HFF-Myc (cell line): ENCODE data around the gene DNALI1.
"Not testable (repeated sequence)": the region's sequence is repeated elsewhere in the genome, so short reads cannot be mapped to it uniquely, and the experiment has no call there.

Experiments used
- DNase-seq: peaks from one replicate; pipeline ENCODE4 v3.0.0-alpha.2; 2011; ENCODE audit warnings: low read depth; ENCODE audit errors: extremely low read depth
- H3K4me3 ChIP-seq: replicated peaks from 2 replicates; pipeline ENCODE4 v1.5.1; 2011; ENCODE audit warnings: low read depth, mild to moderate bottlenecking, control low read depth, low read length
- TF ChIP-seq, protein P1 (sequence below): IDR thresholded peaks from 2 replicates; pipeline ENCODE4 v1.5.1; 2012; ENCODE audit warnings: mild to moderate bottlenecking, low read depth, low read length, control low read depth; ENCODE audit errors: missing control alignments

The DNALI1 gene

GRCh38 chr1:37559080-37559479 is 2.3 kb downstream of the DNALI1 start:
- TF ChIP-seq, protein P1, sequence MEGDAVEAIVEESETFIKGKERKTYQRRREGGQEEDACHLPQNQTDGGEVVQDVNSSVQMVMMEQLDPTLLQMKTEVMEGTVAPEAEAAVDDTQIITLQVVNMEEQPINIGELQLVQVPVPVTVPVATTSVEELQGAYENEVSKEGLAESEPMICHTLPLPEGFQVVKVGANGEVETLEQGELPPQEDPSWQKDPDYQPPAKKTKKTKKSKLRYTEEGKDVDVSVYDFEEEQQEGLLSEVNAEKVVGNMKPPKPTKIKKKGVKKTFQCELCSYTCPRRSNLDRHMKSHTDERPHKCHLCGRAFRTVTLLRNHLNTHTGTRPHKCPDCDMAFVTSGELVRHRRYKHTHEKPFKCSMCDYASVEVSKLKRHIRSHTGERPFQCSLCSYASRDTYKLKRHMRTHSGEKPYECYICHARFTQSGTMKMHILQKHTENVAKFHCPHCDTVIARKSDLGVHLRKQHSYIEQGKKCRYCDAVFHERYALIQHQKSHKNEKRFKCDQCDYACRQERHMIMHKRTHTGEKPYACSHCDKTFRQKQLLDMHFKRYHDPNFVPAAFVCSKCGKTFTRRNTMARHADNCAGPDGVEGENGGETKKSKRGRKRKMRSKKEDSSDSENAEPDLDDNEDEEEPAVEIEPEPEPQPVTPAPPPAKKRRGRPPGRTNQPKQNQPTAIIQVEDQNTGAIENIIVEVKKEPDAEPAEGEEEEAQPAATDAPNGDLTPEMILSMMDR: no peak
- no peak overlapping the region for H3K4me3 ChIP-seq
- no peak for DNase-seq

DNA sequence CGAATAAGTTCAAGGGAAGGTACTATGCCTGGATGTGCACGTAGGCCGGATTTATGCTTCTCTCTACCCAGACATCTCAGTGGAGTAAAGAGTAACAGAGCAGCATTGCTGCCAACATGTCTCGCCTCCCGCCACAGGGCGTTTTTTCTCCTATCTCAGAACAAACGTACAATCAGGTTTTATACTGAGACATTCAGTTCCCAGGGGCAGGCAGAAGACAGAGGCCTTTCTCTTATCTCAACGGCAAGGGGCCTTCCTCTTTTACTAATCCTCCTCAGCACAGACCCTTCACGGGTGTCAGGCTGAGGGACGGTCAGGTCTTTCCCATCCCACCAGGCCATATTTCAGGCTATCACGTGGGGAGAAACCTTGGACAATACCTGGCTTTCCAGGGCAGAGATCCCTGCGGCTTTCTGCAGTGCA is 3.2 kb downstream of the DNALI1 start:
- DNase-seq, H3K4me3 ChIP-seq: not testable (repeated sequence)

- TF ChIP-seq, protein P1: no peak
- no peak overlapping the region for H3K4me3 ChIP-seq
- no peak for DNase-seq
Measured at GRCh38 chr1:37560401-37561132, 3.8 kb downstream of the DNALI1 start.

GRCh38 chr1:37561133-37562132 is 4.7 kb downstream of the DNALI1 start:
- H3K4me3 ChIP-seq: no peak overlapping the region
- TF ChIP-seq, protein P1: peak; percentile 70
- no peak for DNase-seq

DNA sequence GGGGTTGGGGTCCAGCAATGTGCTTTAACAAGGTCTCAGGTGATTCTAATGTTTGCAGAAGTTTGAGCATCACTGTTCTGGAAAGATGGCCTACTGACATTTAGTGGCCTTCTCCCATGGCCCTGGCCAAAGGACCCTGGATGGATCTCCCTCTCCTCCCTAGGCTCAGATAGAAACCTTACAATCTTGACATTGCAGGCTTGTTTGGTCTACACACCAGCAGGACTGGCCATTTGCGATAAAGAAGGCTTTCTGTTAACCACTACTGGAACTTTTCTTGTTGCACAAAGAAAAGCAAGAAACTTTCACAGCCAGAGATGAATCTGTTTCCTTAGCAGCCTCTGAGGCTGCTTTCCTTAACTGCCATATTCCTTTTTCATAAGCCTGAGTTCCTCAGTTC is 6.2 kb downstream of the DNALI1 start:
- TF ChIP-seq, protein P1: no peak
- no peak overlapping the region for H3K4me3 ChIP-seq
- no peak for DNase-seq

DNA sequence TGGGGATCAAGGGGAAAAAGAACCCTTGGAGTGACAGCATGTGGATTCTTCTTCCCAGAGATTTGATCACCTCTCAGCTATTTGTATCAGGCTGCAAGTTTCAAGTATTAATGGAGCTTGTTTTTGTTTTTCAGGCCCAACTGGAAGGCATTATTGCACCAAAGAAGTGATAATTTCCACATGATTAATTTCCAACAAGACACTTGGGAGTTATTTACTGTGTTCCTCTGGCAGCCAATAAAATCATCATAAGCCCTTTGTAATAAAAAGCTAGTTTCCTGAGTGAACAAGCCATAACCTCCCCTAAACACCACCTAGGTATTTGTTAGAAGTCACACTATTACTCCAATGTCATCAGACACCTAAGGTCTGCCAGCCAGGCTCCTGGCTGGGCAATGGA is 8.2 kb downstream of the DNALI1 start:
- no peak for DNase-seq
- TF ChIP-seq, protein P1: no peak
- H3K4me3 ChIP-seq: no peak overlapping the region

DNA sequence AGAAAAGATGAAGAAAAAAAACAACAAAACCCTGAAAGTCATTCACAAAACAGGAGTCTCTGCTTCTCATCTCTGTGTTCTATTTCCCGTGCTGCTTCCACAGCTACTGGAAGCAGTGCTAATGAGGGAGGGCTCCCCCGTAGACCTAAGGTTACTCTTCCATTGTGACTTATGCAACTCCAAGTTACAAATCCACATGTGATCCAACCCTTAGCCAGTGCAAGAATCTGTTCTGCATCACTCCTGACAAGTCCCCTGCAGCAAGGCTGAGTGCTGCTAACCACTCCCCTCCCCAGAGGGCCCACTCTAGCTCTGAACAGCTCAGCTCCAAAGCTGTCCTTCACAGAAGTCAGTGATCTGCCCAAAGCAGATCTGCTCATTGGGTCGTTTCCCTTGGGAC is 10.3 kb downstream of the DNALI1 start:
- TF ChIP-seq, protein P1: no peak
- DNase-seq: no peak
- no peak overlapping the region for H3K4me3 ChIP-seq
